ENCODE results near the gene KLK1. TPM values are rescaled to one million over a fixed set of nuclear protein-coding genes. Genes with fewer than 3 reads are reported as not detected.
"Not testable (repeated sequence)": the region's sequence is repeated elsewhere in the genome, so short reads cannot be mapped to it uniquely, and the experiment has no call there.

Gene KLK1
- total RNA-seq, 4 donors from 2014 or later = 0.78 to 1.8 (median 1.5) TPM; not detected in 1

GRCh38 chr19:50772476-50772875, 51.1 kb downstream of the KLK1 start:
- H3K4me3 ChIP-seq = no peak overlapping the region
- H3K9me3 ChIP-seq = peaks cover 0 to 7% (median 3%) of the 10 kb centered on the region in 4 donors
- no peaks in the 10 kb centered on the region for H3K36me3 ChIP-seq
- WGBS, 2 donors = 59 to 66% methylated on average over 2 of the region's 2 CpGs
- no peak for TF ChIP-seq EP300 (IDR thresholded peaks at IDR 0.05)
- no peak for TF ChIP-seq POLR2A (IDR thresholded peaks at IDR 0.05)
- no peak for TF ChIP-seq CTCF (IDR thresholded peaks at IDR 0.05)
- H3K27me3 ChIP-seq = peaks cover 0 to 71% of the 10 kb centered on the region in 2 donors
- no peak for DNase-seq (ENCODE audit: low spot score in 2 of 2)
- no peak overlapping the region for H3K27ac ChIP-seq
- H3K4me1 ChIP-seq = no peaks in the 10 kb centered on the region

GRCh38 chr19:50770888-50771287, 52.7 kb downstream of the KLK1 start:
- Histone ChIP-seq H3K9me3 (no peaks in the 10 kb centered on the region), H3K36me3 (no peaks in the 10 kb centered on the region), H3K27me3 (peaks cover 0 to 55% of the 10 kb centered on the region in 2 donors), H3K27ac (no peak overlapping the region), H3K4me3 (no peak overlapping the region), H3K4me1 (no peaks in the 10 kb centered on the region)
- no peak for DNase-seq (ENCODE audit: low spot score in 2 of 2)
- TF ChIP-seq EP300 (IDR thresholded peaks at IDR 0.05) = no peak
- TF ChIP-seq CTCF (IDR thresholded peaks at IDR 0.05) = no peak
- TF ChIP-seq POLR2A (IDR thresholded peaks at IDR 0.05) = no peak
- WGBS, 2 donors = 82 to 89% methylated on average over 12 to 13 of the region's 13 CpGs

- peaks cover 0 to 50% of the 10 kb centered on the region in 2 donors for H3K27me3 ChIP-seq
- H3K4me3 ChIP-seq; H3K36me3 ChIP-seq; H3K4me1 ChIP-seq; H3K27ac ChIP-seq; H3K9me3 ChIP-seq; DNase-seq (ENCODE audit: low spot score in 2 of 2): not testable (repeated sequence)
- WGBS, 2 donors = 74 to 90% methylated on average over 2 of the region's 2 CpGs
Observed at GRCh38 chr19:50770164-50770563, 53.4 kb downstream of the KLK1 start, which contains the start of gene GPR32. GPR32 (plus strand) TSS chr19:50770464; CDS start chr19:50770601, 137 bp downstream.

Small RNA genes lying within 50 kb of the gene (small RNA-seq; reads per million reads assigned to genes)
- 130 reads per million, percentile 96 among the genes with 10 or more reads in this experiment for gene SNORD88A
- not detected for gene SNORD88B
- gene SNORD88C = not detected

Other genes with a start within 250 kb of the KLK1 start
- gene SYT3, start 183.9 kb downstream of the KLK1 start, total RNA-seq = not detected
- gene C19orf81, start 174.3 kb downstream of the KLK1 start, total RNA-seq = not detected
- gene SHANK1, start 104.0 kb downstream of the KLK1 start, total RNA-seq = 1 to 10 TPM in 1 of 4 donors, under 1 TPM in 2, not detected in 1; 0.21 to 3.3 (median 0.30) TPM
- gene CLEC11A, start 100.4 kb downstream of the KLK1 start, total RNA-seq = 10 to 100 TPM; 13.3 to 53.1 (median 25.9) TPM
- gene GPR32, start 53.3 kb downstream of the KLK1 start, total RNA-seq = not detected
- gene ACP4, start 33.4 kb downstream of the KLK1 start, total RNA-seq = not detected
- gene KLK15, start 9.8 kb upstream of the KLK1 start, total RNA-seq = not detected
- not detected for gene KLK3, start 31.1 kb upstream of the KLK1 start, total RNA-seq
- gene KLK2, start 49.7 kb upstream of the KLK1 start, total RNA-seq = not detected
- gene KLK4, start 87.6 kb upstream of the KLK1 start, total RNA-seq = 1 to 10 TPM in 1 of 4 donors, under 1 TPM in 1, not detected in 2; 0.59 to 1.2 TPM
- not detected for gene KLK5, start 129.3 kb upstream of the KLK1 start, total RNA-seq
- 1 to 10 TPM in 3 of 4 donors, not detected in 1; 2.1 to 5.9 (median 2.5) TPM for gene KLK6, start 145.8 kb upstream of the KLK1 start, total RNA-seq
- 1 to 10 TPM in 3 of 4 donors, under 1 TPM in 1; 0.90 to 7.6 (median 4.6) TPM for gene KLK7, start 160.1 kb upstream of the KLK1 start, total RNA-seq
- gene KLK8, start 177.8 kb upstream of the KLK1 start, total RNA-seq = 1 to 10 TPM in 3 of 4 donors, not detected in 1; 1.6 to 2.2 (median 1.9) TPM
- gene KLK10, start 195.9 kb upstream of the KLK1 start, total RNA-seq = 1 to 10 TPM in 2 of 4 donors, under 1 TPM in 1, not detected in 1; 0.22 to 3.1 (median 1.4) TPM
- 1 to 10 TPM in 1 of 4 donors, not detected in 3; 1.3 TPM for gene KLK11, start 202.8 kb upstream of the KLK1 start, total RNA-seq
- gene KLK12, start 211.2 kb upstream of the KLK1 start, total RNA-seq = not detected
- gene KLK13, start 241.3 kb upstream of the KLK1 start, total RNA-seq = under 1 TPM in 1 of 4 donors, not detected in 3; 0.63 TPM

Data from tibial nerve (tissue), 4 donors.